Mesendoderm (in vitro differentiated cells): ENCODE data around the gene APBB2.
A peak's percentile ranks its signal among the peaks of the same experiment; 100 is the strongest.

Experiments used
- DNase-seq: peaks from one replicate; pipeline ENCODE4 v3.0.0; 2013
- H2AK5ac ChIP-seq: 2 replicates; pipeline ENCODE4 v1.6.1; 2013; ENCODE audit warnings: low read length, inconsistent platforms
- H2BK120ac ChIP-seq: 2 replicates; pipeline ENCODE4 v1.6.1; 2013; ENCODE audit warnings: low read depth, mild to moderate bottlenecking, low read length, moderate library complexity, mixed read lengths
- H2BK15ac ChIP-seq: replicated peaks from 2 replicates; pipeline ENCODE4 v1.6.1; 2013; ENCODE audit warnings: low read depth, mild to moderate bottlenecking, moderate library complexity
- H2BK5ac ChIP-seq: 2 replicates; pipeline ENCODE4 v1.6.1; 2013; ENCODE audit warnings: low read length, inconsistent platforms
- H3K18ac ChIP-seq: 2 replicates; pipeline ENCODE4 v1.6.1; 2013; ENCODE audit warnings: mild to moderate bottlenecking, low read length, mixed read lengths
- H3K23ac ChIP-seq: one replicate; pipeline ENCODE4 v1.6.1; 2013; ENCODE audit warnings: low read length
- H3K27ac ChIP-seq: 2 replicates; pipeline ENCODE4 v1.5.1; 2013; ENCODE audit warnings: low read depth, mild to moderate bottlenecking, inconsistent platforms, low read length, moderate library complexity
- H3K27me3 ChIP-seq: 2 replicates; pipeline ENCODE4 v1.6.1; 2013; ENCODE audit warnings: low read length, control low read depth, mild to moderate bottlenecking, inconsistent platforms; ENCODE audit not compliant: insufficient read depth, poor library complexity
- H3K36me3 ChIP-seq: 2 replicates; pipeline ENCODE4 v1.6.1; 2013; ENCODE audit warnings: low read length, inconsistent platforms; ENCODE audit not compliant: control insufficient read depth, insufficient read depth
- H3K4ac ChIP-seq: one replicate; pipeline ENCODE4 v1.6.1; 2013; ENCODE audit warnings: low read depth, mild to moderate bottlenecking, low read length, moderate library complexity
- H3K4me1 ChIP-seq: 2 replicates; pipeline ENCODE4 v1.6.1; 2013; ENCODE audit warnings: low read depth, low read length, inconsistent platforms; ENCODE audit not compliant: control insufficient read depth
- H3K4me2 ChIP-seq: 2 replicates; pipeline ENCODE4 v1.6.1; 2013; ENCODE audit warnings: low read length
- H3K4me3 ChIP-seq: 2 replicates; pipeline ENCODE4 v1.5.1; 2013; ENCODE audit warnings: mild to moderate bottlenecking, low read length
- H3K56ac ChIP-seq: one replicate; pipeline ENCODE4 v1.6.1; 2013; ENCODE audit warnings: low read length
- H3K79me1 ChIP-seq: 2 replicates; pipeline ENCODE4 v1.6.1; 2013; ENCODE audit warnings: low read length, inconsistent platforms
- H3K79me2 ChIP-seq: 2 replicates; pipeline ENCODE4 v1.6.1; 2013; ENCODE audit warnings: mild to moderate bottlenecking, low read length; ENCODE audit not compliant: control insufficient read depth, insufficient read depth
- H3K9ac ChIP-seq: 2 replicates; pipeline ENCODE4 v1.6.1; 2013; ENCODE audit warnings: low read length, inconsistent platforms
- H4K5ac ChIP-seq: one replicate; pipeline ENCODE4 v1.6.1; 2013; ENCODE audit warnings: low read length
- H4K8ac ChIP-seq: one replicate; pipeline ENCODE4 v1.6.1; 2013; ENCODE audit warnings: low read depth, mild to moderate bottlenecking, control low read depth, low read length, moderate library complexity
- WGBS: extraction: QIAGEN DNeasy Blood & Tissue Kit; methylation state at CpG from one replicate; pipeline ENCODE4 v1.1.7; 2013; ENCODE audit warnings: low lambda C conversion rate, missing lambda C conversion rate; ENCODE audit not compliant: insufficient coverage; ENCODE audit errors: extremely low coverage; 5-methylcytosine and 5-hydroxymethylcytosine counted together

APBB2 gene

DNA sequence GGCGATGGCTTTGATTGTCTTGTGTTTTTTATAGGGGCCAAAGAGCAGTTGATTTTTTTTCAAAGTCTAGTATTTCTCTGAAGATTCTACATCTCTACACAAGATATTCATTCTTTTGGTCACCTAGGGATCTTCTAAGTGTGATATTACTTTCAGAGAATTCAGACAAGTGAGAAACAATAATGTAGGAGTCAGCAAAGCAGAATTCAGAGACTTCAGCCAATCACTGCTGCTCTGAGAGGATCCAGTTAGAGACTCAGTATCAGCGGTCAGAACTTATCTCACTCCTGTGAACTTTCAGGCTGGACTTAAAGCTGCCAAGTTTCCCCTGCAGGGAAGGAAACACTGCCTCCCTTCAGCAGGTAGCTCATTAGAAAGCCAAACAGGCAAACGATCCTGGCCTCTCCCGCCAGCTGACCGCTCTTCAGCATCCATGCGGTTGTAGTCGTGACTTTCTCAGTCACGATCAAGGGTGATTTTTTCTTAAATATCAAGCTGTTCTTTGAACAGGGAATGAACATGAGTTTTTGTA is 405.4 kb downstream of the APBB2 start:
- H3K4ac ChIP-seq = no peak overlapping the region
- peak; percentile 44 for DNase-seq
- H2BK120ac ChIP-seq = no peak overlapping the region
- no peaks in the 10 kb centered on the region for H3K4me1 ChIP-seq
- no peak overlapping the region for H3K4me3 ChIP-seq
- no peak overlapping the region for H3K18ac ChIP-seq
- no peak overlapping the region for H2BK15ac ChIP-seq
- H2AK5ac ChIP-seq = no peak overlapping the region
- H3K9ac ChIP-seq = no peak overlapping the region
- H3K36me3 ChIP-seq = no peaks in the 10 kb centered on the region
- H3K23ac ChIP-seq = no peak overlapping the region
- H3K27me3 ChIP-seq = no peaks in the 10 kb centered on the region
- no peaks in the 10 kb centered on the region for H3K79me1 ChIP-seq
- H4K5ac ChIP-seq = no peak overlapping the region
- no peak overlapping the region for H3K4me2 ChIP-seq
- H3K79me2 ChIP-seq = no peaks in the 10 kb centered on the region
- WGBS = no CpG with 5 or more reads among the region's 8 CpGs
- no peak overlapping the region for H2BK5ac ChIP-seq
- H3K27ac ChIP-seq = no peak overlapping the region
- no peak overlapping the region for H3K56ac ChIP-seq
- H4K8ac ChIP-seq = no peak overlapping the region

DNA sequence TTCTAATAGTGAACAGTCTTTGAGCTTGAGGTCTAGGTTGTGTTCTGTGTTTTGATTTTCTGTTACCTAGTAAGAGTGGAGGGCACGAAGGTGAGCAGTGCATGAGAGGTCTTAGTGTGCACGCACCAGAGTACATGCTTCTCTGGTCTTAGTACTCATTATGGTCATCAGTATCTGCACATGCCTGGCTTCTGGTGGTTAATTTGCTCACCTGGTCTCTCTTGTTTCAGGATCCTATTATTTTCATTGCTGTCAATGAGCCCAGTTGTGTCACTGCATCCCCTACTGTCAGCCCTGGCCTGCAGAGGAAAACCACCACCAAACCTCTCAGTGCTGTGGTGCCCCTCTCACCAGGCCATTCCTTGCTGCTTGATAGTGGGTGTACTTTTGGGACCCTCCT is 409.7 kb downstream of the APBB2 start:
- no peak overlapping the region for H2BK120ac ChIP-seq
- no peak overlapping the region for H2BK5ac ChIP-seq
- no peaks in the 10 kb centered on the region for H3K4me1 ChIP-seq
- H3K27ac ChIP-seq = no peak overlapping the region
- no peak overlapping the region for H3K4ac ChIP-seq
- no peak overlapping the region for H3K4me3 ChIP-seq
- no peak overlapping the region for H4K5ac ChIP-seq
- H3K23ac ChIP-seq = no peak overlapping the region
- no peak overlapping the region for H3K4me2 ChIP-seq
- no peak overlapping the region for H3K56ac ChIP-seq
- H2BK15ac ChIP-seq = no peak overlapping the region
- no peak overlapping the region for H2AK5ac ChIP-seq
- WGBS = no CpG with 5 or more reads among the region's 2 CpGs
- no peaks in the 10 kb centered on the region for H3K79me1 ChIP-seq
- H3K27me3 ChIP-seq = no peaks in the 10 kb centered on the region
- H4K8ac ChIP-seq = no peak overlapping the region
- H3K18ac ChIP-seq = no peak overlapping the region
- no peak overlapping the region for H3K9ac ChIP-seq
- no peak for DNase-seq
- H3K36me3 ChIP-seq = no peaks in the 10 kb centered on the region
- no peaks in the 10 kb centered on the region for H3K79me2 ChIP-seq

DNA sequence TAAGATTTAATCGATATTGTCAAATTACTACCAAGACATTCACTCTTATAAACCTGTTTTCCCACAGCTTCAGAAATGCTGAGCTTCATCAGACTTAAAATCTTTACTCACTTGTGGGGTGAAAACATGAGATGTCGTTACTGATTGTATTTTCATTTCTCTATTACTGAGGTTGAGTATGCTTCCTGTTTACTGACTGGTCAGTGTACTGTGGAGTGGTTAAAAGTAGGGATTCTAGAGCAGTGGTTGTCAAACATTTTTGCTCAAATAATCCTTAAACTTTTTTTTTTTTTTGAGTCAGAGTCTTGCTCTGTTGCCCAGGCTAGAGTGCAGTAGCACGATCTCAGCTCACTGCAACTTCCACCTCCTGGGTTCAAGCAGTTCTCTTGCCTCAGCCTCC is 414.3 kb downstream of the APBB2 start:
- no peaks in the 10 kb centered on the region for H3K79me2 ChIP-seq
- no peak overlapping the region for H2BK15ac ChIP-seq
- H3K9ac ChIP-seq = no peak overlapping the region
- no peaks in the 10 kb centered on the region for H3K27me3 ChIP-seq
- H3K4me1 ChIP-seq = no peaks in the 10 kb centered on the region
- H3K36me3 ChIP-seq = no peaks in the 10 kb centered on the region
- H2AK5ac ChIP-seq = no peak overlapping the region
- no CpG with 5 or more reads among the region's 3 CpGs for WGBS
- no peak overlapping the region for H4K5ac ChIP-seq
- H4K8ac ChIP-seq = no peak overlapping the region
- no peak overlapping the region for H3K18ac ChIP-seq
- no peak overlapping the region for H3K56ac ChIP-seq
- no peak overlapping the region for H3K4me3 ChIP-seq
- H3K23ac ChIP-seq = no peak overlapping the region
- DNase-seq = no peak
- no peak overlapping the region for H3K4ac ChIP-seq
- H3K4me2 ChIP-seq = no peak overlapping the region
- no peak overlapping the region for H2BK5ac ChIP-seq
- H3K27ac ChIP-seq = no peak overlapping the region
- no peak overlapping the region for H2BK120ac ChIP-seq
- no peaks in the 10 kb centered on the region for H3K79me1 ChIP-seq

DNA sequence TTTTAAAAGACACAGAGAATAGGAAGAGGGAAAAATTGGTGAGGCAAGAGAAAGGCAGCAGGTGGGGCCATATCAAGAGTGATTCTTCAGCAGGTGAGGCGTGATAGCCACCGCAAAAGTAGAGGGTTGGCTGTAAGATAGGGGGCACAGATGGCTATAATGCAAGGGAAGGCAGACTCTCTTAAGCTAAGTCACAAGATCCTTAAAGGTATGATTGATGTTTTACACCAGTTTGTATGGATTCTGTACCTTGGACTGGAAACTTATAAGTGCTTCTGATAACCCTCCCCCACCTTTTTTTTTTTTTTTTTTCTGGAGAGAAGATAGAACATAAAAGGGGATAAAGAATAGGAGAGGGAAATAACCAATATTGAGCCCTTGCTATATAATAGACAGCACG is 424.6 kb downstream of the APBB2 start:
- Histone ChIP-seq H3K4me1 (no peaks in the 10 kb centered on the region), H2BK5ac (no peak overlapping the region), H3K4me3 (no peak overlapping the region), H3K36me3 (no peaks in the 10 kb centered on the region), H3K18ac (no peak overlapping the region), H4K8ac (no peak overlapping the region), H3K27me3 (no peaks in the 10 kb centered on the region), H3K79me2 (no peaks in the 10 kb centered on the region), H3K56ac (no peak overlapping the region), H2BK15ac (no peak overlapping the region), H3K27ac (no peak overlapping the region), H2BK120ac (no peak overlapping the region), H2AK5ac (no peak overlapping the region), H4K5ac (no peak overlapping the region), H3K9ac (no peak overlapping the region), H3K23ac (no peak overlapping the region), H3K4ac (no peak overlapping the region), H3K4me2 (no peak overlapping the region), H3K79me1 (no peaks in the 10 kb centered on the region)
- WGBS = no CpG with 5 or more reads among the region's 3 CpGs
- DNase-seq = no peak

DNA sequence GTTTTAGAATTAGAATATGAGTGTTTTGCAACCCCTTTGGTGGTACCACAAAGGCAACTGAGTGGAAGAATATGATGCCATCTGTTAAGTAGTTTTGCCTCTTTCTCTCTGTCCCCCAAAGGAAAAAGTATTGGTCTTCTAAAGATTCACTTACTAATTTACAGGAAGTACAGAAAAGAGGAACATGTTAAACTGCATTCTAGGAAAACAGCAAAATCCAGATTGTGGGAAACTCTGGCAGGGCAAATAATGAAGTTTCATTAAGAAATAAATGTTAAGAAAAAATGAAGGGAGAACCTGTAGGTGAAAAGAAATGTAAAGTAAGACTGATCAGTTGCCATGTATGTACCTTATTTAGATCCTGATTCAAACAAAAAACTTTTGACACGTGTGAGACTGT is 425.3 kb downstream of the APBB2 start:
- DNase-seq = no peak
- H4K5ac ChIP-seq = no peak overlapping the region
- no peak overlapping the region for H3K4me3 ChIP-seq
- no peak overlapping the region for H3K9ac ChIP-seq
- WGBS = no CpG with 5 or more reads among the region's 1 CpG
- H3K56ac ChIP-seq = no peak overlapping the region
- H2BK5ac ChIP-seq = no peak overlapping the region
- no peak overlapping the region for H2BK120ac ChIP-seq
- H4K8ac ChIP-seq = no peak overlapping the region
- no peak overlapping the region for H3K23ac ChIP-seq
- no peak overlapping the region for H3K27ac ChIP-seq
- no peak overlapping the region for H3K4me2 ChIP-seq
- H3K27me3 ChIP-seq = no peaks in the 10 kb centered on the region
- no peaks in the 10 kb centered on the region for H3K79me2 ChIP-seq
- no peaks in the 10 kb centered on the region for H3K79me1 ChIP-seq
- H3K4me1 ChIP-seq = no peaks in the 10 kb centered on the region
- no peaks in the 10 kb centered on the region for H3K36me3 ChIP-seq
- no peak overlapping the region for H2BK15ac ChIP-seq
- no peak overlapping the region for H2AK5ac ChIP-seq
- H3K4ac ChIP-seq = no peak overlapping the region
- H3K18ac ChIP-seq = no peak overlapping the region

DNA sequence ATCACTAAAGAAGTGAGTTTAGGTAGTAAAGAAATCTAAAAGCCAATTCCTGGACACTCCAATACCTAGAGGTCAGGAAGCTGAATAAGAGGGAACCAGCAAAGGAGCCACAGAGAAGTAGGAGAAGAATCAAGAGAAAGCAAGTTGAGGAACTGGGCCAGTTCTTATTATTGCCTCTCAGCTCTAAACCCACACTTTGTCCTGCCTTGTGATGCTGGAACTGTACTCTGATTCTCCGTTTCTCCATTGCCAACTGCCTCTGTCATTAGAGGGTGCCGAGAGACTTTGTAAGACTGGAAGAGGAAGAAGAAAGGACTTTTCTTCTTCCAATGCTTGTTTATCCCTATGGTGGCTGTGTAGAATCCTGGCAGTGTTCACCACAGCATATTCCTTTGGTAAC is 426.0 kb downstream of the APBB2 start:
- no peak overlapping the region for H3K27ac ChIP-seq
- H4K5ac ChIP-seq = no peak overlapping the region
- no peaks in the 10 kb centered on the region for H3K79me1 ChIP-seq
- H3K18ac ChIP-seq = no peak overlapping the region
- no peak overlapping the region for H3K56ac ChIP-seq
- no peak overlapping the region for H2AK5ac ChIP-seq
- no peak for DNase-seq
- H3K4me3 ChIP-seq = no peak overlapping the region
- WGBS = no CpG with 5 or more reads among the region's 2 CpGs
- H2BK120ac ChIP-seq = no peak overlapping the region
- no peaks in the 10 kb centered on the region for H3K4me1 ChIP-seq
- H3K4me2 ChIP-seq = no peak overlapping the region
- H3K4ac ChIP-seq = no peak overlapping the region
- H3K23ac ChIP-seq = no peak overlapping the region
- H3K9ac ChIP-seq = no peak overlapping the region
- H3K36me3 ChIP-seq = no peaks in the 10 kb centered on the region
- H3K27me3 ChIP-seq = no peaks in the 10 kb centered on the region
- H2BK15ac ChIP-seq = no peak overlapping the region
- H2BK5ac ChIP-seq = no peak overlapping the region
- H3K79me2 ChIP-seq = no peaks in the 10 kb centered on the region
- no peak overlapping the region for H4K8ac ChIP-seq
